Parathyroid adenoma (tissue), 2 donors: Measurements from ENCODE around the gene CNN3.

Experiments
- H2AFZ ChIP-seq: fragments of 300-600 bp; sonication (generic); one replicate; pipeline ENCODE4 v1.7.0; 2017; ENCODE audit warnings: antibody characterized with exemption, mild to moderate bottlenecking
- H3K27ac ChIP-seq: fragments of 300-600 bp; sonication (generic); one replicate; pipeline ENCODE4 v1.7.0; 2017
- H3K27me3 ChIP-seq: fragments of 300-600 bp; sonication (generic); one replicate; pipeline ENCODE4 v1.7.0; 2017; ENCODE audit warnings: low read length; ENCODE audit not compliant: control insufficient read depth, insufficient read depth
- H3K36me3 ChIP-seq: fragments of 300-600 bp; sonication (generic); one replicate; pipeline ENCODE4 v1.7.0; 2017; ENCODE audit warnings: low read length; ENCODE audit not compliant: control insufficient read depth, insufficient read depth
- H3K4me1 ChIP-seq: fragments of 300-600 bp; sonication (generic); one replicate; pipeline ENCODE4 v1.7.0; 2017; ENCODE audit warnings: control low read depth
- H3K4me2 ChIP-seq: fragments of 300-600 bp; sonication (generic); one replicate; pipeline ENCODE4 v1.7.0; 2017; ENCODE audit warnings: low read length
- H3K4me3 ChIP-seq: fragments of 300-600 bp; sonication (generic); one replicate; pipeline ENCODE4 v1.7.0; 2017; ENCODE audit warnings: low read depth, low read length
- H3K79me2 ChIP-seq: fragments of 300-600 bp; sonication (generic); one replicate; pipeline ENCODE4 v1.7.0; 2017; ENCODE audit warnings: control low read depth
- H3K9ac ChIP-seq: fragments of 300-600 bp; sonication (generic); one replicate; pipeline ENCODE4 v1.7.0; 2017; ENCODE audit warnings: mild to moderate bottlenecking
- H3K9me3 ChIP-seq: fragments of 300-600 bp; sonication (generic); one replicate; pipeline ENCODE4 v1.7.0; 2017; ENCODE audit warnings: low read length; ENCODE audit not compliant: control insufficient read depth
- TF ChIP-seq, protein P1 (sequence below): fragments of 300-600 bp; sonication (generic); IDR thresholded peaks from one replicate; pipeline ENCODE4 v1.7.0; 2017; ENCODE audit warnings: antibody characterized with exemption, mild to moderate bottlenecking
- donor health status: primary hyperparathyroidism.

The CNN3 gene

DNA sequence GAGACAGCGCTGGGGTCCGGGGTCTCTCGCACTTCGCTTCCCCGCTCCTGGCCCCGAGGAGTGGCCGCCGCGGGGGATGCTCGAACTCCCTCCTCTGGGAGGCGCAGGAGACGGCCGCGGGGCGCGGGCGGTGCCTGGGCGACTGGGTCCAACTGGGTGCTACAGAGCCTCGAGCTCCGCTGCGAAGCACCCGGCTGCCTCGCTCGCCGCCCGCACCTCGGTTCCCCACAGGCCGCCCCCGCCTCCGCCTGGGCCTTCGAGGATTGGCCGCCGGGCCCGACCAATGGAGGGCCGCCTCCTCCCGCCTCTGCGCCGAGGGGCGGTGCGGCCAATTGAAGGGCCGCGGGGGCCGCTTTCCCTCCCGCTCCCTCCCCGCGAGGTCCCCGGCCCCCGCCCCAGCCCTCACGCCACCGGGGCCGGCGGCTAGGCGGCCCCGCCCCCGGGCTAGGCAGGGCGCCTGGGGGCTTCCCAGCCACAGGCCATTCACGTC is at the start of gene CNN3:
Gene CNN3 (minus strand): TSS at position 196 of the 490 bp plus-strand sequence. CDS start 216 bp downstream, outside the sequence.
- Histone ChIP-seq H3K27me3 (no peaks in the 10 kb centered on the region), H3K36me3 (no peaks in the 10 kb centered on the region), H3K4me2 (peak within 1 kb of the TSS; percentile 66), H3K27ac (peak within 1 kb of the TSS; percentile 80), H3K9me3 (no peaks in the 10 kb centered on the region), H2AFZ (peak within 1 kb of the TSS; percentile 89), H3K9ac (peak within 1 kb of the TSS; percentile 67), H3K4me1 (no peaks in the 10 kb centered on the region), H3K4me3 (peak within 1 kb of the TSS; percentile 72), H3K79me2 (peaks cover 13% of the 10 kb centered on the region)
- TF ChIP-seq, protein P1, sequence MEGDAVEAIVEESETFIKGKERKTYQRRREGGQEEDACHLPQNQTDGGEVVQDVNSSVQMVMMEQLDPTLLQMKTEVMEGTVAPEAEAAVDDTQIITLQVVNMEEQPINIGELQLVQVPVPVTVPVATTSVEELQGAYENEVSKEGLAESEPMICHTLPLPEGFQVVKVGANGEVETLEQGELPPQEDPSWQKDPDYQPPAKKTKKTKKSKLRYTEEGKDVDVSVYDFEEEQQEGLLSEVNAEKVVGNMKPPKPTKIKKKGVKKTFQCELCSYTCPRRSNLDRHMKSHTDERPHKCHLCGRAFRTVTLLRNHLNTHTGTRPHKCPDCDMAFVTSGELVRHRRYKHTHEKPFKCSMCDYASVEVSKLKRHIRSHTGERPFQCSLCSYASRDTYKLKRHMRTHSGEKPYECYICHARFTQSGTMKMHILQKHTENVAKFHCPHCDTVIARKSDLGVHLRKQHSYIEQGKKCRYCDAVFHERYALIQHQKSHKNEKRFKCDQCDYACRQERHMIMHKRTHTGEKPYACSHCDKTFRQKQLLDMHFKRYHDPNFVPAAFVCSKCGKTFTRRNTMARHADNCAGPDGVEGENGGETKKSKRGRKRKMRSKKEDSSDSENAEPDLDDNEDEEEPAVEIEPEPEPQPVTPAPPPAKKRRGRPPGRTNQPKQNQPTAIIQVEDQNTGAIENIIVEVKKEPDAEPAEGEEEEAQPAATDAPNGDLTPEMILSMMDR = no peak

DNA sequence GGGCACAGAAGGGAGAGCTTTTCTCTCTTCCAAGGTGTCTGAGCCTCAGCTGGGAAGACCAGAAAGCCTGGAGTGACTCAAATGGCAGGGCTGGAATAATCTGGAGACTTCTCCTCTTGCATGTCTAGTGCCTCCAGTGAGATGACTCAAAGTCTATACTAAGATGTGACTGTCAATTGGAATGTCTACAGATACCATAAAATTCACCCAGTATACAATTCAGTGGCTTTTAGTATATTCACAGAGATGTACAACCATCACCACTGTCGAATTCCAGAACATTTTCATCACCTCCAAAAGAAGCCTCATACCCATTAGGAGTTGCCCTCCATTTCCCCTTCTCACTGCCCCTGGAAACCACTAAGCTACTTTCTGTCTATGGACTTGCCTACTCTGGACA is 47.9 kb upstream of the CNN3 start:
- H3K36me3 ChIP-seq = no peaks in the 10 kb centered on the region
- H3K9me3 ChIP-seq = no peaks in the 10 kb centered on the region
- H3K27me3 ChIP-seq = no peaks in the 10 kb centered on the region
- no peak overlapping the region for H3K4me2 ChIP-seq
- TF ChIP-seq, protein P1 = no peak
- H3K79me2 ChIP-seq = no peaks in the 10 kb centered on the region
- no peak overlapping the region for H3K9ac ChIP-seq
- no peak overlapping the region for H3K27ac ChIP-seq
- H3K4me3 ChIP-seq = no peak overlapping the region
- peaks cover 4% of the 10 kb centered on the region for H3K4me1 ChIP-seq
- H2AFZ ChIP-seq = no peak overlapping the region

DNA sequence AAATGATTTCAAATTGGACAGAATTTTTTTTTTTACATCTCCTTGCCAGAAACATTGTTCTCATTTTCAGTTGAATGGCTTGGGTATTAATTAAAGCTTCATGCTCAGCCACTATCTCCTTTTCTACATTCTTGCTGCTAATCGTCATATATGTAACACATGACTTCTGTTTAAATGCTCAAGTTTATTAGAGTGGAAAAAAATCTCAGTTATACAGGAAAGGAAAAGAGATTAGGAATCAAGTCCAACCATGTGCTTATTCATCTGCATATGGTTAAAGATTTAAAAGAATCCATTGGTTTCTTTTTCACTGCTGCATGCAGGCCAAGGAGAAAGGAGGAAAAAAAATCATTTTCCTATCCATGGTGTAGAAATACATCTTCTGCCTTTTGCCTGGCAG is 47.3 kb upstream of the CNN3 start:
- Histone ChIP-seq H3K27ac (no peak overlapping the region), H3K79me2 (no peaks in the 10 kb centered on the region), H3K27me3 (no peaks in the 10 kb centered on the region), H3K9me3 (no peaks in the 10 kb centered on the region), H3K4me1 (peaks cover 4% of the 10 kb centered on the region), H3K4me2 (no peak overlapping the region), H3K36me3 (no peaks in the 10 kb centered on the region), H3K4me3 (no peak overlapping the region), H2AFZ (no peak overlapping the region), H3K9ac (no peak overlapping the region)
- TF ChIP-seq, protein P1 = no peak

DNA sequence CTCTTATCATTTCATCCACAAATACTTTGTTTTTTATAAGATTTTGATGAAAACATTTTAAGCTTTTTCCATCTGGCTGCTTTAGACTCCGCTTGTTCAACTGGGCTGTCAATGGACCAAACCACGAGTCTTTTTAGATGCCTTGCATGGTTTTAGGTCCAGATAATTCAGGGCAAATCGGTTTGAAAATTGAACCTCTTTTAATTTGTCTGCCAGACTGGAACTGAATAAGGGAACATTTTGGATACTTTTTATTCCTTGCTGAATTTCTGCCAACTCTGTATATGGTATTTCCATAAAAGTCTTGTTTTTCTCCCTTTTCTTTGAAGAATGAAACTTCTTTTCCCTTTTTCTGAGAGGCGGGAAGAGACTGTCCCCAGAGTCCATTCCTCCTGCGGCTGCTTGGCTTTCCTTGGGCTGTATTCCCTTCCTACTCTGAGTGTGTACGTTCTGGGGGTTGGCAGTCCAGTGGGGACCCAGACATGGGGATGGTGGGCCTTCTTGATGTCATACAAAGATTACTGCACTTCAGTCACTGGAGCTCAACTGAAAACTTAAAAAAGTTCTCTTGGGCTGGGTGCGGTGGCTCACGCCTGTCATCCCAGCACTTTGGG is 46.5 kb upstream of the CNN3 start:
- H3K9ac ChIP-seq = no peak overlapping the region
- no peak overlapping the region for H3K4me3 ChIP-seq
- H3K27ac ChIP-seq = peak overlapping the region; percentile 24
- TF ChIP-seq, protein P1 = no peak
- H3K79me2 ChIP-seq = no peaks in the 10 kb centered on the region
- no peak overlapping the region for H2AFZ ChIP-seq
- H3K27me3 ChIP-seq = no peaks in the 10 kb centered on the region
- H3K9me3 ChIP-seq = no peaks in the 10 kb centered on the region
- H3K4me1 ChIP-seq = peaks cover 4% of the 10 kb centered on the region
- no peaks in the 10 kb centered on the region for H3K36me3 ChIP-seq
- no peak overlapping the region for H3K4me2 ChIP-seq

DNA sequence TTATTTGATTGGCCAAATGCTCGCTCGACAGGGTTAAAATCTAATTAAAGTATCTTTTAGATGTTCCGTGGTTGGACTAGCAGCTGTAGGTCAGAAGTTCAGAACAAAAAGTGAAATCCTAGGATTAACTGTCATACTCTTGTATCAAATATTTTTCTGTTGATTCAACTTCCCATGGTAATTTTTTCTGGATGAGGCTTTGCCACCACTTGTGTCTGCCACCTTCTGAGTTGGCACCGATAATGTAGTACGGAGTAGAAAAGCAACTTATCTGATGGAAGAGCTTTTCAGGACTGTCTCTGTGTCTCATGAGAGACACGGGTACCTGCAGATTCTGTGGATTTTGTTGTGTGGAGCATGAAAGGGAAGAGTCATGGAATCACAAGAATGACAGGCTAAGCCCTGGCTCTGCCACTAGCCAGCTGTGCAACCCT is 44.6 kb upstream of the CNN3 start:
- TF ChIP-seq, protein P1 = no peak
- no peaks in the 10 kb centered on the region for H3K27me3 ChIP-seq
- no peaks in the 10 kb centered on the region for H3K36me3 ChIP-seq
- peak overlapping the region; percentile 39 for H3K27ac ChIP-seq
- H3K79me2 ChIP-seq = no peaks in the 10 kb centered on the region
- peaks cover 4% of the 10 kb centered on the region for H3K4me1 ChIP-seq
- no peak overlapping the region for H3K9ac ChIP-seq
- no peak overlapping the region for H2AFZ ChIP-seq
- H3K4me2 ChIP-seq = no peak overlapping the region
- H3K4me3 ChIP-seq = no peak overlapping the region
- H3K9me3 ChIP-seq = no peaks in the 10 kb centered on the region
